Measurements from ENCODE around the gene FZD4.

- TF ChIP-seq TAF1 (IDR thresholded peaks at IDR 0.05; ENCODE audit: borderline replicate concordance, insufficient read depth, low read length), result no peak
- no peak for TF ChIP-seq SIN3A (IDR thresholded peaks at IDR 0.05; ENCODE audit: borderline replicate concordance, insufficient read depth, low read length)
- TF ChIP-seq POLR2AphosphoS5 (IDR thresholded peaks at IDR 0.05; ENCODE audit: low read depth, low read length), result no peak
- no peak for TF ChIP-seq FOXP2 (optimal IDR thresholded peaks at IDR 0.05; ENCODE audit: borderline replicate concordance, extremely low read depth, extremely low read length, insufficient read depth)
- TF ChIP-seq, protein P1, sequence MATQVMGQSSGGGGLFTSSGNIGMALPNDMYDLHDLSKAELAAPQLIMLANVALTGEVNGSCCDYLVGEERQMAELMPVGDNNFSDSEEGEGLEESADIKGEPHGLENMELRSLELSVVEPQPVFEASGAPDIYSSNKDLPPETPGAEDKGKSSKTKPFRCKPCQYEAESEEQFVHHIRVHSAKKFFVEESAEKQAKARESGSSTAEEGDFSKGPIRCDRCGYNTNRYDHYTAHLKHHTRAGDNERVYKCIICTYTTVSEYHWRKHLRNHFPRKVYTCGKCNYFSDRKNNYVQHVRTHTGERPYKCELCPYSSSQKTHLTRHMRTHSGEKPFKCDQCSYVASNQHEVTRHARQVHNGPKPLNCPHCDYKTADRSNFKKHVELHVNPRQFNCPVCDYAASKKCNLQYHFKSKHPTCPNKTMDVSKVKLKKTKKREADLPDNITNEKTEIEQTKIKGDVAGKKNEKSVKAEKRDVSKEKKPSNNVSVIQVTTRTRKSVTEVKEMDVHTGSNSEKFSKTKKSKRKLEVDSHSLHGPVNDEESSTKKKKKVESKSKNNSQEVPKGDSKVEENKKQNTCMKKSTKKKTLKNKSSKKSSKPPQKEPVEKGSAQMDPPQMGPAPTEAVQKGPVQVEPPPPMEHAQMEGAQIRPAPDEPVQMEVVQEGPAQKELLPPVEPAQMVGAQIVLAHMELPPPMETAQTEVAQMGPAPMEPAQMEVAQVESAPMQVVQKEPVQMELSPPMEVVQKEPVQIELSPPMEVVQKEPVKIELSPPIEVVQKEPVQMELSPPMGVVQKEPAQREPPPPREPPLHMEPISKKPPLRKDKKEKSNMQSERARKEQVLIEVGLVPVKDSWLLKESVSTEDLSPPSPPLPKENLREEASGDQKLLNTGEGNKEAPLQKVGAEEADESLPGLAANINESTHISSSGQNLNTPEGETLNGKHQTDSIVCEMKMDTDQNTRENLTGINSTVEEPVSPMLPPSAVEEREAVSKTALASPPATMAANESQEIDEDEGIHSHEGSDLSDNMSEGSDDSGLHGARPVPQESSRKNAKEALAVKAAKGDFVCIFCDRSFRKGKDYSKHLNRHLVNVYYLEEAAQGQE (IDR thresholded peaks at IDR 0.05; ENCODE audit: insufficient read depth in 1 of 2, low read depth in 2 of 2, low read length in 2 of 2), result no peak
Measured at GRCh38 chr11:86938203-86938899, 16.8 kb downstream of the FZD4 start.
